ENCODE data around the gene SH3RF3.

SH3RF3 gene

GRCh38 chr2:109127556-109127955 is 1.4 kb upstream of the SH3RF3 start:
- no peak for DNase-seq (ENCODE audit: low read depth)
- H3K4me3 ChIP-seq (ENCODE audit: low read depth, low read length), result peak overlapping the region; percentile 74
- TF ChIP-seq MYC (IDR thresholded peaks at IDR 0.05; ENCODE audit: low read depth, low read length) (no peak), CTCF (IDR thresholded peaks at IDR 0.05; ENCODE audit: low read depth, low read length) (no peak), MAX (IDR thresholded peaks at IDR 0.05; ENCODE audit: low read depth, low read length) (no peak), POLR2A (IDR thresholded peaks at IDR 0.05; ENCODE audit: extremely low read depth, insufficient read length) (no peak)

- TF ChIP-seq POLR2A (IDR thresholded peaks at IDR 0.05; ENCODE audit: extremely low read depth, insufficient read length) (no peak), CTCF (IDR thresholded peaks at IDR 0.05; ENCODE audit: low read depth, low read length) (peak; percentile 80), MAX (IDR thresholded peaks at IDR 0.05; ENCODE audit: low read depth, low read length) (peak; percentile 48), MYC (IDR thresholded peaks at IDR 0.05; ENCODE audit: low read depth, low read length) (peak; percentile 63)
- DNase-seq (ENCODE audit: low read depth), result peak; percentile 93
- H3K4me3 ChIP-seq (ENCODE audit: low read depth, low read length), result peak overlapping the region; percentile 74
These were observed 873 bp upstream of the SH3RF3 start for GRCh38 chr2:109128048-109128615.

GRCh38 chr2:109129356-109129920 is 433 bp downstream of the SH3RF3 start:
- peak overlapping the region; percentile 68 for H3K4me3 ChIP-seq (ENCODE audit: low read depth, low read length)
- peak; percentile 74 for DNase-seq (ENCODE audit: low read depth)
- TF ChIP-seq MYC (IDR thresholded peaks at IDR 0.05; ENCODE audit: low read depth, low read length) (no peak; the same call in 1 of the 2 replicates), MAX (IDR thresholded peaks at IDR 0.05; ENCODE audit: low read depth, low read length) (0 out of 2 replicates have a peak, but pooled peaks have one; percentile 14)

- peak; percentile 67 for DNase-seq (ENCODE audit: low read depth)
- TF ChIP-seq CTCF (IDR thresholded peaks at IDR 0.05; ENCODE audit: low read depth, low read length) (no peak), MAX (IDR thresholded peaks at IDR 0.05; ENCODE audit: low read depth, low read length) (no peak), MYC (IDR thresholded peaks at IDR 0.05; ENCODE audit: low read depth, low read length) (no peak), POLR2A (IDR thresholded peaks at IDR 0.05; ENCODE audit: extremely low read depth, insufficient read length) (no peak)
- H3K4me3 ChIP-seq (ENCODE audit: low read depth, low read length), result peak overlapping the region; percentile 74
These were observed 1.1 kb downstream of the SH3RF3 start for GRCh38 chr2:109129921-109130722.

- no peak for TF ChIP-seq MYC (IDR thresholded peaks at IDR 0.05; ENCODE audit: low read depth, low read length)
- TF ChIP-seq CTCF (IDR thresholded peaks at IDR 0.05; ENCODE audit: low read depth, low read length), result no peak
- TF ChIP-seq MAX (IDR thresholded peaks at IDR 0.05; ENCODE audit: low read depth, low read length), result no peak
- TF ChIP-seq POLR2A (IDR thresholded peaks at IDR 0.05; ENCODE audit: extremely low read depth, insufficient read length), result no peak
- DNase-seq (ENCODE audit: low read depth), result no peak
- H3K4me3 ChIP-seq (ENCODE audit: low read depth, low read length), result peak overlapping the region; percentile 74
These were observed 1.7 kb downstream of the SH3RF3 start for GRCh38 chr2:109130723-109130995.

GRCh38 chr2:109131777-109132176 is 2.8 kb downstream of the SH3RF3 start:
- H3K4me3 ChIP-seq (ENCODE audit: low read depth, low read length), result peak overlapping the region; percentile 74
- no peak for DNase-seq (ENCODE audit: low read depth)
- TF ChIP-seq MAX (IDR thresholded peaks at IDR 0.05; ENCODE audit: low read depth, low read length) (no peak), POLR2A (IDR thresholded peaks at IDR 0.05; ENCODE audit: extremely low read depth, insufficient read length) (no peak), MYC (IDR thresholded peaks at IDR 0.05; ENCODE audit: low read depth, low read length) (no peak), CTCF (IDR thresholded peaks at IDR 0.05; ENCODE audit: low read depth, low read length) (no peak)

Measured in NB4 (cell line).